HG02798 (cell line): ENCODE results near the gene MMP24.
"Not testable (repeated sequence)": the region's sequence is repeated elsewhere in the genome, so short reads cannot be mapped to it uniquely, and the experiment has no call there.

Experiments used
- ATAC-seq: cut with Tn5 transposase; IDR thresholded peaks from one replicate; pipeline ENCODE4 v1.9.1; 2021; ENCODE audit warnings: mild to moderate bottlenecking; ENCODE audit not compliant: unreplicated experiment, poor library complexity

The MMP24 gene

GRCh38 chr20:35226126-35226883 lies at the start of gene MMP24:
Gene MMP24, plus strand, starts transcription at chr20:35226690. Its CDS starts 49 bp downstream, at chr20:35226739.
- ATAC-seq: no peak

- no peak for ATAC-seq
These were observed 46.9 kb upstream of the MMP24 start for GRCh38 chr20:35179292-35180212.

- no peak for ATAC-seq
These were observed 46.2 kb upstream of the MMP24 start for GRCh38 chr20:35180266-35180665.

GRCh38 chr20:35181731-35182130 lies 44.8 kb upstream of the MMP24 start:
- ATAC-seq: no peak

- ATAC-seq: not testable (repeated sequence)
These were observed 39.7 kb upstream of the MMP24 start for GRCh38 chr20:35186691-35187289.

- ATAC-seq: no peak
These were observed 38.8 kb upstream of the MMP24 start for GRCh38 chr20:35187584-35188190.

GRCh38 chr20:35189223-35189622 lies 37.3 kb upstream of the MMP24 start:
- ATAC-seq: not testable (repeated sequence)

GRCh38 chr20:35190556-35190955 lies 35.9 kb upstream of the MMP24 start:
- no peak for ATAC-seq

GRCh38 chr20:35191419-35192117 lies 34.9 kb upstream of the MMP24 start:
- ATAC-seq: no peak

GRCh38 chr20:35192118-35192872 lies 34.2 kb upstream of the MMP24 start:
- ATAC-seq: no peak

GRCh38 chr20:35193031-35193791 lies 33.3 kb upstream of the MMP24 start:
- not testable (repeated sequence) for ATAC-seq

- ATAC-seq: no peak
These were observed 30.2 kb upstream of the MMP24 start for GRCh38 chr20:35196313-35196712.

GRCh38 chr20:35199740-35200139 lies 26.8 kb upstream of the MMP24 start:
- ATAC-seq: no peak

GRCh38 chr20:35200267-35200666 lies 26.2 kb upstream of the MMP24 start:
- ATAC-seq: no peak

GRCh38 chr20:35201467-35201866 lies 25.0 kb upstream of the MMP24 start:
- not testable (repeated sequence) for ATAC-seq

- no peak for ATAC-seq
These were observed 19.7 kb upstream of the MMP24 start for GRCh38 chr20:35206802-35207201.

- ATAC-seq: no peak
These were observed 18.4 kb upstream of the MMP24 start for GRCh38 chr20:35207950-35208611.
